Ovary (tissue), 1 donor: Measurements from ENCODE around the gene CT45A9.

Experiments
- EP300 ChIP-seq: sonication (generic); formaldehyde crosslinking; IDR thresholded peaks from one replicate; pipeline ENCODE4 v1.6.1; 2017; ENCODE audit warnings: antibody characterized with exemption
- POLR2A ChIP-seq: fragments of 450-650 bp; IDR thresholded peaks from one replicate; pipeline ENCODE4 v1.6.1; 2017; ENCODE audit warnings: antibody characterized with exemption, mild to moderate bottlenecking, moderate library complexity

DNA sequence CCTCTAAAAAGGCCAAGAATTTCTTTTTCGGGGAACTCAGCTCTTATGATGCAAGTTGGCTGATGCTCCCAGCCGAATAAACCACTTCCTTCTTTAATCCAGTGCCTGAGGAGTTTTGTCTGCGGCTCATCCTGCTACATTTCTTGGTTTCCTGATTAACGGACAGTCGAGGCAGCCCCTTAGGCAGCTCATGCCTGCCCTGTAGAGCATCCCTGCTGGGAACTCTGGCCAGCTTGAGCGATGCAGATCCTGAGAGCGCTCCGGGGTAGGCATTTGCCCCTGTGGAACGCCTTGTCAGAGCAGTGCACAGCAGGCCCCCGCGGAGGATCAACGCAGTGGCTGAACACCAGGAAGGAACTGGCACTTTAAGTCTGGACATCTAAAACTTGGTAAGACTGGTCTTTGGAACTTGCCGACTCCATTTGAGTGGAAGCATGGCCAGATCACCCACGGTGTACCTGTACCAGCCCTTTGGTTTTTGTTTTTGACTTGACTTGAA, 18.5 kb upstream of the CT45A9 start:
- TF ChIP-seq POLR2A (no peak), EP300 (no peak)
